HG03575 (cell line): ENCODE measurements around the gene LPP.

Experiments
- ATAC-seq: cut with Tn5 transposase; IDR thresholded peaks from one replicate; pipeline ENCODE4 v1.9.1; 2021; ENCODE audit not compliant: unreplicated experiment, insufficient number of reproducible peaks, low FRiP score; ENCODE audit errors: extremely low read depth

The LPP gene

GRCh38 chr3:188280627-188281026 lies 126.7 kb downstream of the LPP start:
- no peak for ATAC-seq

- no peak for ATAC-seq
Observed at GRCh38 chr3:188282871-188283270, 128.9 kb downstream of the LPP start.

- no peak for ATAC-seq
Observed at GRCh38 chr3:188283347-188283746, 129.4 kb downstream of the LPP start.

- ATAC-seq = no peak
Observed at GRCh38 chr3:188284455-188285212, 130.7 kb downstream of the LPP start.

- no peak for ATAC-seq
Observed at GRCh38 chr3:188286087-188286513, 132.1 kb downstream of the LPP start.

GRCh38 chr3:188287339-188287738 lies 133.4 kb downstream of the LPP start:
- ATAC-seq = no peak

- no peak for ATAC-seq
Observed at GRCh38 chr3:188287762-188288505, 134.0 kb downstream of the LPP start.

GRCh38 chr3:188292251-188292650 lies 138.3 kb downstream of the LPP start:
- no peak for ATAC-seq

GRCh38 chr3:188292827-188293226 lies 138.9 kb downstream of the LPP start:
- no peak for ATAC-seq

- no peak for ATAC-seq
Observed at GRCh38 chr3:188294113-188294512, 140.2 kb downstream of the LPP start.

- ATAC-seq = no peak
Observed at GRCh38 chr3:188294823-188295487, 141.0 kb downstream of the LPP start.

- ATAC-seq = no peak
Observed at GRCh38 chr3:188295876-188296275, 141.9 kb downstream of the LPP start.

- ATAC-seq = no peak
Observed at GRCh38 chr3:188296761-188297612, 143.0 kb downstream of the LPP start.

- ATAC-seq = no peak
Observed at GRCh38 chr3:188298585-188298984, 144.6 kb downstream of the LPP start.

GRCh38 chr3:188299068-188299467 lies 145.1 kb downstream of the LPP start:
- ATAC-seq = no peak

GRCh38 chr3:188299708-188300107 lies 145.8 kb downstream of the LPP start:
- no peak for ATAC-seq

GRCh38 chr3:188301147-188301546 lies 147.2 kb downstream of the LPP start:
- no peak for ATAC-seq

- ATAC-seq = no peak
Observed at GRCh38 chr3:188303286-188303799, 149.4 kb downstream of the LPP start.

GRCh38 chr3:188303823-188304222 lies 149.9 kb downstream of the LPP start:
- ATAC-seq = no peak
